HuH-7.5 (cell line): ENCODE results near the gene CDR2L.
A peak's percentile ranks its signal among the peaks of the same experiment; 100 is the strongest.
"Not testable (repeated sequence)": the region's sequence is repeated elsewhere in the genome, so short reads cannot be mapped to it uniquely, and the experiment has no call there.

Source experiments
- DNase-seq: peaks from one replicate; pipeline ENCODE4 v3.0.0; 2011; ENCODE audit warnings: low spot score

CDR2L gene

GRCh38 chr17:75044716-75045115 is 57.3 kb downstream of the CDR2L start:
- DNase-seq = no peak

GRCh38 chr17:75045946-75046406 is 58.5 kb downstream of the CDR2L start:
- not testable (repeated sequence) for DNase-seq

- peak; percentile 99 for DNase-seq
Measured at GRCh38 chr17:75046407-75047289, 59.2 kb downstream of the CDR2L start, which contains the start of the genes ATP5PD and KCTD2. TSS of gene ATP5PD (minus strand) at chr17:75046969. CDS start at chr17:75042650, 4,319 bp downstream. TSS of gene KCTD2 (plus strand) at chr17:75047225. CDS start at chr17:75047251, 26 bp downstream.

- no peak for DNase-seq
Measured at GRCh38 chr17:75047398-75048098, 60.1 kb downstream of the CDR2L start.

- DNase-seq = no peak
Measured at GRCh38 chr17:75048249-75048878, 60.9 kb downstream of the CDR2L start.

- no peak for DNase-seq
Measured at GRCh38 chr17:75049057-75049456, 61.6 kb downstream of the CDR2L start.

GRCh38 chr17:75049706-75050105 is 62.3 kb downstream of the CDR2L start:
- DNase-seq = no peak

GRCh38 chr17:75051941-75052340 is 64.5 kb downstream of the CDR2L start:
- DNase-seq = no peak
